GM12892 (cell line): ENCODE results near the gene CFDP1.

Source experiments
- POLR2A ChIP-seq: IDR thresholded peaks from 2 replicates; pipeline ENCODE4 v1.6.1; 2011; ENCODE audit warnings: low read depth, low read length, control low read depth
- POLR2AphosphoS5 ChIP-seq: IDR thresholded peaks from 2 replicates; pipeline ENCODE4 v1.6.1; 2011; ENCODE audit warnings: low read depth, low read length, control low read depth
- TAF1 ChIP-seq: IDR thresholded peaks from 2 replicates; pipeline ENCODE4 v1.6.1; 2011; ENCODE audit warnings: low read depth, mild to moderate bottlenecking, control low read depth, low read length, borderline replicate concordance

- TF ChIP-seq POLR2A (no peak), TAF1 (no peak), POLR2AphosphoS5 (no peak)
These were observed 26.4 kb downstream of the CFDP1 start for GRCh38 chr16:75406943-75407342.
